DOHH2 (cell line): ENCODE measurements around the gene HIVEP3.

Experiments
- H3F3A ChIP-seq: fragments of 200-600 bp; sonication (generic), shearing (Covaris generic); 2 replicates; pipeline ENCODE4 v1.6.0; 2016; ENCODE audit warnings: antibody characterized with exemption, mild to moderate bottlenecking; ENCODE audit not compliant: control insufficient read depth, insufficient read depth
- H3K27ac ChIP-seq: fragments of 200-600 bp; sonication (generic); 2 replicates; pipeline ENCODE4 v1.5.1; 2014; ENCODE audit warnings: low read depth, mild to moderate bottlenecking, low read length, moderate library complexity
- H3K27me3 ChIP-seq: fragments of 200-600 bp; sonication (generic); 2 replicates; pipeline ENCODE4 v1.6.1; 2014; ENCODE audit warnings: mild to moderate bottlenecking, low read length, mixed read lengths; ENCODE audit not compliant: control insufficient read depth
- H3K36me3 ChIP-seq: fragments of 200-600 bp; sonication (generic); 2 replicates; pipeline ENCODE4 v1.6.1; 2014; ENCODE audit warnings: mild to moderate bottlenecking, low read length, moderate library complexity, mixed read lengths; ENCODE audit not compliant: control insufficient read depth
- H3K4me1 ChIP-seq: fragments of 200-600 bp; sonication (generic); 2 replicates; pipeline ENCODE4 v1.6.1; 2014; ENCODE audit warnings: mild to moderate bottlenecking, low read length, mixed read lengths; ENCODE audit not compliant: control insufficient read depth
- H3K4me2 ChIP-seq: fragments of 200-600 bp; sonication (generic); 2 replicates; pipeline ENCODE4 v1.6.0; 2014; ENCODE audit warnings: mild to moderate bottlenecking, low read length, moderate library complexity
- H3K4me3 ChIP-seq: fragments of 200-600 bp; sonication (generic); 2 replicates; pipeline ENCODE4 v1.5.1; 2014; ENCODE audit warnings: mild to moderate bottlenecking, low read length, mixed read lengths
- H3K79me2 ChIP-seq: fragments of 200-600 bp; sonication (generic); 2 replicates; pipeline ENCODE4 v1.6.1; 2014; ENCODE audit warnings: mild to moderate bottlenecking, low read length, mixed read lengths; ENCODE audit not compliant: control insufficient read depth
- H3K9me2 ChIP-seq: fragments of 200-600 bp; sonication (generic); replicated peaks from 2 replicates; pipeline ENCODE4 v1.6.1; 2014; ENCODE audit warnings: mild to moderate bottlenecking, low read length, mixed read lengths; ENCODE audit not compliant: control insufficient read depth
- H3K9me3 ChIP-seq: fragments of 200-600 bp; sonication (generic); 2 replicates; pipeline ENCODE4 v1.6.1; 2014; ENCODE audit warnings: antibody characterized with exemption, low read length, mixed read lengths; ENCODE audit not compliant: control insufficient read depth, insufficient read depth
- H4K20me1 ChIP-seq: fragments of 200-600 bp; sonication (generic); 2 replicates; pipeline ENCODE4 v1.6.0; 2014; ENCODE audit warnings: low read depth, mild to moderate bottlenecking, antibody characterized with exemption, low read length, moderate library complexity; ENCODE audit not compliant: control insufficient read depth, insufficient read depth
- CTCF ChIP-seq: fragments of 200-600 bp; sonication (generic); IDR thresholded peaks from one replicate; pipeline ENCODE4 v1.5.1; 2014; ENCODE audit warnings: antibody characterized with exemption, mild to moderate bottlenecking, low read depth, low read length; ENCODE audit not compliant: poor library complexity, severe bottlenecking
- EZH2phosphoT487 ChIP-seq: fragments of 200-600 bp; sonication (generic); IDR thresholded peaks from 2 replicates; pipeline ENCODE4 v1.6.1; 2017; ENCODE audit warnings: borderline replicate concordance, mild to moderate bottlenecking, antibody characterized with exemption, low read length, moderate library complexity, mixed read lengths

The HIVEP3 gene

GRCh38 chr1:41526956-41527561 lies 391.7 kb downstream of the HIVEP3 start:
- Histone ChIP-seq H3F3A (no peaks in the 10 kb centered on the region), H3K4me1 (no peaks in the 10 kb centered on the region), H3K4me2 (no peak overlapping the region), H3K4me3 (no peak overlapping the region), H4K20me1 (no peaks in the 10 kb centered on the region), H3K79me2 (no peaks in the 10 kb centered on the region), H3K9me3 (peaks cover 27% of the 10 kb centered on the region; the same call in 1 of the 2 replicates), H3K27ac (no peak overlapping the region), H3K9me2 (no peaks in the 10 kb centered on the region), H3K27me3 (no peaks in the 10 kb centered on the region), H3K36me3 (no peaks in the 10 kb centered on the region)
- TF ChIP-seq CTCF (no peak), EZH2phosphoT487 (no peak)

- no peak for TF ChIP-seq CTCF
- TF ChIP-seq EZH2phosphoT487: no peak
- Histone ChIP-seq H3K4me2 (no peak overlapping the region), H3K4me1 (no peaks in the 10 kb centered on the region), H3K9me3 (peaks cover 27% of the 10 kb centered on the region; the same call in 1 of the 2 replicates), H3K27me3 (no peaks in the 10 kb centered on the region), H3K36me3 (no peaks in the 10 kb centered on the region), H3K4me3 (no peak overlapping the region), H3K79me2 (no peaks in the 10 kb centered on the region), H3K9me2 (no peaks in the 10 kb centered on the region), H3K27ac (no peak overlapping the region), H4K20me1 (no peaks in the 10 kb centered on the region), H3F3A (no peaks in the 10 kb centered on the region)
Observed at GRCh38 chr1:41525891-41526587, 392.7 kb downstream of the HIVEP3 start.

GRCh38 chr1:41524676-41525675 lies 393.7 kb downstream of the HIVEP3 start:
- no peaks in the 10 kb centered on the region for H3K4me1 ChIP-seq
- H3K79me2 ChIP-seq: no peaks in the 10 kb centered on the region
- no peaks in the 10 kb centered on the region for H3K36me3 ChIP-seq
- no peak for TF ChIP-seq EZH2phosphoT487
- no peak for TF ChIP-seq CTCF
- H3K4me3 ChIP-seq: no peak overlapping the region
- H3K4me2 ChIP-seq: no peak overlapping the region
- peaks cover 27% of the 10 kb centered on the region; the same call in 1 of the 2 replicates for H3K9me3 ChIP-seq
- H4K20me1 ChIP-seq: no peaks in the 10 kb centered on the region
- no peaks in the 10 kb centered on the region for H3K27me3 ChIP-seq
- H3K9me2 ChIP-seq: no peaks in the 10 kb centered on the region
- H3K27ac ChIP-seq: no peak overlapping the region
- no peaks in the 10 kb centered on the region for H3F3A ChIP-seq
